ENCODE measurements around the gene SPTBN4.

Gene SPTBN4

GRCh38 chr19:40610396-40611064 lies 143.7 kb downstream of the SPTBN4 start:
- Histone ChIP-seq H3K27me3 (ENCODE audit: control insufficient read depth, insufficient read depth, low read length) (peaks cover 54% of the 10 kb centered on the region), H3K9ac (ENCODE audit: low read depth, low read length) (no peak overlapping the region), H3K9me3 (ENCODE audit: control insufficient read depth, insufficient read depth, low read length) (no peaks in the 10 kb centered on the region), H3K4me1 (ENCODE audit: control insufficient read depth, insufficient read depth, low read length) (peaks cover 12% of the 10 kb centered on the region), H3K36me3 (ENCODE audit: control insufficient read depth, insufficient read depth, low read length) (no peaks in the 10 kb centered on the region), H3K27ac (ENCODE audit: low read depth, low read length) (no peak overlapping the region), H3K4me3 (ENCODE audit: low read depth, low read length) (peak overlapping the region; percentile 50; the same call in 1 of the 2 replicates)

GRCh38 chr19:40611096-40611495 lies 144.3 kb downstream of the SPTBN4 start:
- Histone ChIP-seq H3K27me3 (ENCODE audit: control insufficient read depth, insufficient read depth, low read length) (peaks cover 54% of the 10 kb centered on the region), H3K4me3 (ENCODE audit: low read depth, low read length) (no peak overlapping the region), H3K36me3 (ENCODE audit: control insufficient read depth, insufficient read depth, low read length) (0 out of 2 replicates have a peak, but pooled peaks cover 5% of the 10 kb centered on the region), H3K4me1 (ENCODE audit: control insufficient read depth, insufficient read depth, low read length) (peaks cover 8% of the 10 kb centered on the region), H3K9ac (ENCODE audit: low read depth, low read length) (no peak overlapping the region), H3K9me3 (ENCODE audit: control insufficient read depth, insufficient read depth, low read length) (no peaks in the 10 kb centered on the region), H3K27ac (ENCODE audit: low read depth, low read length) (no peak overlapping the region)

- Histone ChIP-seq H3K36me3 (ENCODE audit: control insufficient read depth, insufficient read depth, low read length) (peaks cover 5% of the 10 kb centered on the region; the same call in 1 of the 2 replicates), H3K4me3 (ENCODE audit: low read depth, low read length) (no peak overlapping the region), H3K27me3 (ENCODE audit: control insufficient read depth, insufficient read depth, low read length) (peaks cover 48% of the 10 kb centered on the region), H3K4me1 (ENCODE audit: control insufficient read depth, insufficient read depth, low read length) (peaks cover 8% of the 10 kb centered on the region), H3K9me3 (ENCODE audit: control insufficient read depth, insufficient read depth, low read length) (no peaks in the 10 kb centered on the region), H3K27ac (ENCODE audit: low read depth, low read length) (no peak overlapping the region), H3K9ac (ENCODE audit: low read depth, low read length) (no peak overlapping the region)
These were observed 145.3 kb downstream of the SPTBN4 start for GRCh38 chr19:40611900-40612698.

GRCh38 chr19:40612831-40613689 lies 146.3 kb downstream of the SPTBN4 start:
- Histone ChIP-seq H3K27ac (ENCODE audit: low read depth, low read length) (peak overlapping the region; percentile 74), H3K27me3 (ENCODE audit: control insufficient read depth, insufficient read depth, low read length) (peaks cover 39% of the 10 kb centered on the region), H3K4me1 (ENCODE audit: control insufficient read depth, insufficient read depth, low read length) (peaks cover 8% of the 10 kb centered on the region), H3K36me3 (ENCODE audit: control insufficient read depth, insufficient read depth, low read length) (peaks cover 5% of the 10 kb centered on the region; the same call in 1 of the 2 replicates), H3K4me3 (ENCODE audit: low read depth, low read length) (peak overlapping the region; percentile 92), H3K9me3 (ENCODE audit: control insufficient read depth, insufficient read depth, low read length) (no peaks in the 10 kb centered on the region), H3K9ac (ENCODE audit: low read depth, low read length) (peak overlapping the region; percentile 68)

- Histone ChIP-seq H3K27me3 (ENCODE audit: control insufficient read depth, insufficient read depth, low read length) (peaks cover 32% of the 10 kb centered on the region), H3K27ac (ENCODE audit: low read depth, low read length) (peak overlapping the region; percentile 88), H3K4me1 (ENCODE audit: control insufficient read depth, insufficient read depth, low read length) (peaks cover 8% of the 10 kb centered on the region), H3K9me3 (ENCODE audit: control insufficient read depth, insufficient read depth, low read length) (no peaks in the 10 kb centered on the region), H3K4me3 (ENCODE audit: low read depth, low read length) (peak overlapping the region; percentile 92), H3K36me3 (ENCODE audit: control insufficient read depth, insufficient read depth, low read length) (peaks cover 5% of the 10 kb centered on the region; the same call in 1 of the 2 replicates), H3K9ac (ENCODE audit: low read depth, low read length) (peak overlapping the region; percentile 68)
These were observed 147.2 kb downstream of the SPTBN4 start for GRCh38 chr19:40613690-40614621.

GRCh38 chr19:40614622-40615411 lies 148.0 kb downstream of the SPTBN4 start:
- Histone ChIP-seq H3K9me3 (ENCODE audit: control insufficient read depth, insufficient read depth, low read length) (no peaks in the 10 kb centered on the region), H3K27me3 (ENCODE audit: control insufficient read depth, insufficient read depth, low read length) (peaks cover 25% of the 10 kb centered on the region), H3K9ac (ENCODE audit: low read depth, low read length) (no peak overlapping the region), H3K4me3 (ENCODE audit: low read depth, low read length) (peak overlapping the region; percentile 92), H3K36me3 (ENCODE audit: control insufficient read depth, insufficient read depth, low read length) (peaks cover 14% of the 10 kb centered on the region), H3K27ac (ENCODE audit: low read depth, low read length) (peak overlapping the region; percentile 88), H3K4me1 (ENCODE audit: control insufficient read depth, insufficient read depth, low read length) (peaks cover 8% of the 10 kb centered on the region)

GRCh38 chr19:40616178-40616577 lies 149.4 kb downstream of the SPTBN4 start:
- no peak overlapping the region for H3K27ac ChIP-seq (ENCODE audit: low read depth, low read length)
- H3K27me3 ChIP-seq (ENCODE audit: control insufficient read depth, insufficient read depth, low read length): peaks cover 17% of the 10 kb centered on the region
- peaks cover 3% of the 10 kb centered on the region for H3K4me1 ChIP-seq (ENCODE audit: control insufficient read depth, insufficient read depth, low read length)
- H3K9ac ChIP-seq (ENCODE audit: low read depth, low read length): no peak overlapping the region
- no peaks in the 10 kb centered on the region for H3K9me3 ChIP-seq (ENCODE audit: control insufficient read depth, insufficient read depth, low read length)
- peaks cover 18% of the 10 kb centered on the region for H3K36me3 ChIP-seq (ENCODE audit: control insufficient read depth, insufficient read depth, low read length)
- H3K4me3 ChIP-seq (ENCODE audit: low read depth, low read length): no peak overlapping the region

GRCh38 chr19:40616941-40617340 lies 150.1 kb downstream of the SPTBN4 start:
- peaks cover 9% of the 10 kb centered on the region for H3K27me3 ChIP-seq (ENCODE audit: control insufficient read depth, insufficient read depth, low read length)
- no peaks in the 10 kb centered on the region for H3K9me3 ChIP-seq (ENCODE audit: control insufficient read depth, insufficient read depth, low read length)
- H3K27ac ChIP-seq (ENCODE audit: low read depth, low read length): no peak overlapping the region
- no peak overlapping the region for H3K4me3 ChIP-seq (ENCODE audit: low read depth, low read length)
- peaks cover 3% of the 10 kb centered on the region for H3K4me1 ChIP-seq (ENCODE audit: control insufficient read depth, insufficient read depth, low read length)
- H3K36me3 ChIP-seq (ENCODE audit: control insufficient read depth, insufficient read depth, low read length): peaks cover 25% of the 10 kb centered on the region
- H3K9ac ChIP-seq (ENCODE audit: low read depth, low read length): no peak overlapping the region

GRCh38 chr19:40617961-40618360 lies 151.2 kb downstream of the SPTBN4 start:
- no peak overlapping the region for H3K9ac ChIP-seq (ENCODE audit: low read depth, low read length)
- H3K36me3 ChIP-seq (ENCODE audit: control insufficient read depth, insufficient read depth, low read length): peaks cover 33% of the 10 kb centered on the region
- H3K27me3 ChIP-seq (ENCODE audit: control insufficient read depth, insufficient read depth, low read length): no peaks in the 10 kb centered on the region
- H3K9me3 ChIP-seq (ENCODE audit: control insufficient read depth, insufficient read depth, low read length): no peaks in the 10 kb centered on the region
- peaks cover 3% of the 10 kb centered on the region; the same call in 1 of the 2 replicates for H3K4me1 ChIP-seq (ENCODE audit: control insufficient read depth, insufficient read depth, low read length)
- H3K4me3 ChIP-seq (ENCODE audit: low read depth, low read length): no peak overlapping the region
- no peak overlapping the region for H3K27ac ChIP-seq (ENCODE audit: low read depth, low read length)
